ENCODE results near the gene APRT.

DNA sequence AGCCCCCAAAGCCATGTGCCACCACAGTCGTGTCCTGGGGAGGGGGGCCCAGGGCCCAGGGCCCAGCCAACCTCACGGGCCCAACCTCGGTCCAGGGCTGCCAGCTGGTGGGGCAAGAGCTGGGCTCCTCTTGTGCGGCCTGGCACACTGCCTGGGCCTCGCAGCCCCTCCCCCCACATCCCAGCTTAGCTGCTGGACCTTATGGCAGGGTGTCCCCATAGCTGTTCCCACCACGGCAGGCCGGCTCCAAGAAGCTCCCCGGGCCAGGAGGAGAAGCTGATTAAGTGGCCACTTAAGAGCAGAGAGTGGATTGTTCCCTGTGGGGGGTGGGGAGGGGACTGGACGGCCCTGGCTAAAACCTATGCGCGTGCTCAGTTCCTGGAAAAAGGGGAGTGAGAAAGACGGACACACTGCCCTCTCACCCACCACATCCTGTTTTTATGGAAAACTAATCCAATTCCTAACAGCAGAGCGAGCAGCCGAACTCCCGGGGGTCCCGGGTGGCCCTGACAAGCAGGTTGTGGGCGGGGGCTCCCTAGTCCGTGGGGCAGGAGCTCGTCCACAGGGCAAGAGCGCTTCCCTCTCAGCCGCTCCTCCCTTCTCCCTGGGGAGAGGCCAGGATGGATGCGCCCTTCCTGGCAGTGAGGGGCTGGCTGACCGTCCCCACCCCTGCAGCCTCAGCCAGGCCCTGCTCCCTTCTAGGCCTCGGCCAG, 43.5 kb downstream of the APRT start:
- TF ChIP-seq CEBPB (IDR thresholded peaks at IDR 0.05; ENCODE audit: low read depth, low read length) (no peak), MAX (IDR thresholded peaks at IDR 0.05) (no peak), SP1 (IDR thresholded peaks at IDR 0.05; ENCODE audit: low read depth, low read length) (no peak)
- TF ChIP-seq, protein P1, sequence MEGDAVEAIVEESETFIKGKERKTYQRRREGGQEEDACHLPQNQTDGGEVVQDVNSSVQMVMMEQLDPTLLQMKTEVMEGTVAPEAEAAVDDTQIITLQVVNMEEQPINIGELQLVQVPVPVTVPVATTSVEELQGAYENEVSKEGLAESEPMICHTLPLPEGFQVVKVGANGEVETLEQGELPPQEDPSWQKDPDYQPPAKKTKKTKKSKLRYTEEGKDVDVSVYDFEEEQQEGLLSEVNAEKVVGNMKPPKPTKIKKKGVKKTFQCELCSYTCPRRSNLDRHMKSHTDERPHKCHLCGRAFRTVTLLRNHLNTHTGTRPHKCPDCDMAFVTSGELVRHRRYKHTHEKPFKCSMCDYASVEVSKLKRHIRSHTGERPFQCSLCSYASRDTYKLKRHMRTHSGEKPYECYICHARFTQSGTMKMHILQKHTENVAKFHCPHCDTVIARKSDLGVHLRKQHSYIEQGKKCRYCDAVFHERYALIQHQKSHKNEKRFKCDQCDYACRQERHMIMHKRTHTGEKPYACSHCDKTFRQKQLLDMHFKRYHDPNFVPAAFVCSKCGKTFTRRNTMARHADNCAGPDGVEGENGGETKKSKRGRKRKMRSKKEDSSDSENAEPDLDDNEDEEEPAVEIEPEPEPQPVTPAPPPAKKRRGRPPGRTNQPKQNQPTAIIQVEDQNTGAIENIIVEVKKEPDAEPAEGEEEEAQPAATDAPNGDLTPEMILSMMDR (IDR thresholded peaks at IDR 0.05; ENCODE audit: control extremely low read depth in 1 of 3, insufficient read depth in 1 of 3, low read depth in 1 of 3, low read length in 3 of 3), result no peak

All from H1 (cell line).